NCI-H446 treated with DMSO at 0.1 percent for 48 hours (cell line): ENCODE results near the gene ARHGAP29.

Experiments
- DNase-seq: peaks from one replicate; lab custom pipeline; 2025; lab: John Stamatoyannopoulos, UW

Gene ARHGAP29

DNA sequence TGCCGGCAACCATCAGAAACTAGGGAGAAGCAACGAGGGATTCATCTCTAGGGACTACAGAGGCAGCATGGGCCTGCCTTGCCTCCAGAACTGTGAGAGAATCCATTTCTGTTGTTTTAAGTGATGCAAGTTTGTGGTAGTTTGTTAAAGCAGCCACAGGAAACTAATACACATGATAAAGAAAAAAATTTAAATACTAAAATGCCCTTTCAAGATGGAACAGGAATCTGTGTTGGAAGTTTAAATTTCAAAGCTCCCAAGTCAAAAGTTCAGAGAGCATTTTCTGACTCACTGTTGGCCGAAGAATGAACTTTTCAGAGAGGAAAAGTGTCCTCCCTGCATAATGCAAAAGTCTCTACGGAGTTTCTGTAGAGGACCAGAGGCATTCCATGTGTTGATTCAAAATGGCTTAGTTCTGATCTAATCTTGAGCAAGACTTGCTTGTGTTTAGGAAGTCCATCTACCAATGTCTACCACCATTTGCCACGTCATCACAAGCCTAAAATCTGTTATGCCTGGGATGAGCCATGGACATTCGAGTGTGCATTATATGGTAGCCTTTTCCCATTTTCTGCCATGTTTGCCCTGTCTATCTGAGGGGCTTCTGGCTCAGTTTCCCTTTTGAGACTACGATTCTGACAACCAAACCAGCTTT lies 22.4 kb upstream of the ARHGAP29 start:
- no peak for DNase-seq

DNA sequence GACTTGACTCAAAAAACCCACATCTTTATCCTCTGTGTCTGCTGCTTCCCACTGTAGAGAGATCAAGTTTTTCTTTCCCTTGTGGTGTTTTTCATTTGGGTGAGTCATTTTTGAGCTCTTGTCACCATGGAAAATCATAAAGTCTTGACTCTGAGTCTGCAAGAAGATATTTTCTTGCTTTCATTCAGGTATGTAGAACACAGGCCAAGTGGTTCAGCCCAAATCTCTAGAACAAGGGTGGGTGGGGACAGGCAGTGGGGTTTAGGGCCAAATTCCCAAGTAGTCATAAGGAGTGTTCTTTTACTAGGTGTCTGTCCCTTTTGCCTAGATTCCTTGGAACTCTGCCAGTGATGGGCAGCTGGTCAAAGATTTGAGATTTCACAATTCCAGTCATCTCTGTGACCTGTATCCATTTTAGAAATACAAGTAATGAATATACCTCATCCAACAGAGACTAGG lies 21.5 kb upstream of the ARHGAP29 start:
- DNase-seq = no peak

DNA sequence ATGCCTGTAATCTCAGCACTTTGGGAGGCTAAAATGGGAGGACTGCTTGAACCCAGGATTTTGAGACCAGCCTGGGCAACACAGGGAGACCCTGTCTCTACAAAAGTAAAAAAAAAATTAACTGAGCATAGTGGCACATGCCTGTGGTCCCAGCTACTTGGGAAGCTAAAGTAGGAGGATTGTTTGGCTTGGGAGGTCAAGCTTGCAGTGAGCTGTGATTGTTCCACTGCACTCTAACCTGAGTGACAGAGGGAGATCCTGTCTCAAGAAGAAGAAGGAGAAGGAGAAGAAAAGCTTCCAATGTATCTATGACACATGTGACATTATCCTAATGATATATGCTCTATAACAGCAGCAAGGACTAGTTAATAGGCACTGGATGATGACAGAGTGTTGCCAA lies 20.1 kb upstream of the ARHGAP29 start:
- no peak for DNase-seq

DNA sequence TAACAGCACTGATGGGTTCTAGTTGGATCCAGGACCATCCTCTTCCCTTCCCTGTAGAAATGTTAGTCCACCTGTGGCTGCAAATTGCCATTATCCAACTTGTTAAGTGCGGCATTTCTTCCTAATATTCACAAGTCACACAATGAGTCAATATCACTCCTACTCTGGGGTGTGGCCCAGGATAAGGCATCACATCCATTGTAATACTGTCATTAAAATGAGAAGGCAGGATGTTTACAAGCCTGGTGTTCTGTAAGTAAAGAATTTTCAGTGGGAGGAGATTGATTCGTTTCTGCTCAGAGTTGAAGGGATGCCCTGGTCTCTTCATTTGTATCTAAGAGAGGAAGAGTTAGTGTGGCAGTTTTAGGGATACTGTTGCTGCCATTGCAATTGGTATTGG lies 18.1 kb upstream of the ARHGAP29 start:
- DNase-seq = no peak

DNA sequence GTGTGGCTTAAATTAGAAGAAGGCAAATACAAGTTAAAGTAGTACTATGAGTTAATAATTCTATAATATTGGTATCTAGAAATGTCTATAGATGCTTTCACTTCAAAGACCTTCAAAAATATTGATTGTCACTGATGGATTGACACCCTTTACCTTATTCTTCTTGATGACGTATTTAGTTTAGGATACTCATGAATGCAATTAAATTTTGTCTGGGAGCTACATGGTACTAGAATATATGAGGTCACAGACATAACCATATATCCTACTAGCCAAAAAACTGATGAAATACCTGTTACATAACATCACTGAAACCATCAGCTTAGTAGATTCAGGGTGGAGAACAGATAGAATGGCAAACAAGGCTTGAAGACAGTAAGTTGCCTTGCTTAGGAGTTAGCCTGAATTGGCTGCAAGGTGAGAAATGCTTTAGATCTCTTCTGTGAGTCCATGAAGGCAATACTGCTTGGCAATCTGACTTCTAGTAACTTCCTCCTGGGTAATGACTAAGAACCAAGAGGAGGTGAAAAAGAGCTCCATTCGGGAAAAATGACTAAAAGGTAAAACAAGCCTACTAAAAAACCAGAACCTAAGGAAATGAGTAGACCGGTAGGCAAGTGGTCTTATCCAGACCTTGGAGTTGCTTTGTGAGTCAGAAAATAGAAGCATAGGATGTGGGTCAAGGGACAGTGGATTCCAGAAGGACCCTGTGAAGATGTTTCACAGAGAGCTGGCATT lies 16.9 kb upstream of the ARHGAP29 start:
- no peak for DNase-seq

DNA sequence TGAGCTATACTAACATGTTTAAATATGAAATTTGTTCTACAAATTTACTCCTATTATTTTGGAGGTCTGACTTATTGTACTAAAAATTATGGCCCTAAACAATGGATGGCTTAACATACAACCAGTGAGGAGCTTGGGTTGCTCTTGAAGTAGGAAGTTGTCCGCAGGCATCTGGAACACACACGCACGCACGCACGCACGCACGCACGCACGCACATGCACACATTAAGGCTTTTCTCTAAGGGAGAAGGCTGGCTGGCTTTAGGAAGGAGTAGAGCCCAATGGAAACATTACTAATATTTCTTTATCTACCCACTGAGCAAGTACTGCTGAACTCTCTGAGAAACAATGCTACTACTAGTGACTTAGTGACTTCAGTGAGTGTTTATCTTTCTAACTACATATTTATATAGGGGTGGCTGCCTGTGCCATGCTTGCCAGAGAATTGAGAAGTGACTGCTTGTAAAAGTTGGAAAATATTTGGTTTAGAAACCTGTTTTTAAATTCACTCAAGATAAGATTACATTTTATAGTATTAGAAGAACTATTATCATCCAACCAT lies 16.2 kb upstream of the ARHGAP29 start:
- DNase-seq = no peak

DNA sequence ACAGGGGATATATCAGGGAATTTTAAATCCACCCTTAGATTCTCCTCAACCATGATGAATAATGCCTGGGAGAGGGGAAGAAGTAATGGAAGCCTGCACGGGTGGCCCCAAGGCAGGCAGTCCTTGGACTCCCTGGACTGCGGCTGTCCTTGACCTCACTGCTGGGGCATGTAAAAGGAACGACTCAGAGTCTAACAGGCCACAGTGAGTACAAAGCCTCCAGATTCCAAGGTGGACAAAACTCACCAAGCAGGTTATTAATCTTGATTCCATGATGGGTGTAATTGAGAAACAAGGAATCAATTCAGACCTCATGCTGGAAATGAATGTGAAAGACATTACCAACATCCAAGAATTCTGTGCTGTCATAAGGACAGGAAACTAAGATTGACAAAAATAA lies 13.0 kb upstream of the ARHGAP29 start:
- no peak for DNase-seq

DNA sequence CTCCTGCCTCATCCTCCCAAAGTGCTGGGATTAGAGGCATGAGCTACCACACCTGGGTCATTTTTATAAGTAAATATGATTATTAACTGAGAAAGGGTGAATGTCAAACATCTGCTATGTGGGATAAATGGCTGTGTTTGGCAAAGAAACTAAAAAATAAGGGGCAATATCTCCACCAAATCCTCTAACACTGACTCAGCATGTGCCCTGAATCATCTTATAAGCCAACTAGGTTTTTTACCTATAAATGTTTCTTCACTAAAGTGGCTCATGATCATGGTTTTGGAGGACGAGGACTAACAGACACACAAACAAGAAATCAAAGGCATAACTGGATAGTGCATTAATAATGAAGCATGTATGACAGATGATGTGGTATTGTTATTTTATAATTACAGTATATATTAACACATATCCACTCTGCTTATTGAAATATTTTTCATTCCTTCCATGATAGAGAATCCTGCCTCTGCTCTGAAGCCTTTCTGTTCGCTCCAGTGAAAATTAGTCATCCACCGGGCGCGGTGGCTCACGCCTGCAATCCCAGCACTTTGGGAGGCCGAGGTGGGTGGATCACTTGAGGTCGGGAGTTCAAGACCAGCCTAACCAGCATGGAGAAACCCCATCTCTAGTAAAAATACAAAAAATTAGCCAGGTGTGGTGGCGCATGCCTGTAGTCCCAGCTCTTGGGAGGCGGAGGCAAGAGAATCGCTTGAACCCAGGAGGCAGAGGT lies 11.7 kb upstream of the ARHGAP29 start:
- no peak for DNase-seq

DNA sequence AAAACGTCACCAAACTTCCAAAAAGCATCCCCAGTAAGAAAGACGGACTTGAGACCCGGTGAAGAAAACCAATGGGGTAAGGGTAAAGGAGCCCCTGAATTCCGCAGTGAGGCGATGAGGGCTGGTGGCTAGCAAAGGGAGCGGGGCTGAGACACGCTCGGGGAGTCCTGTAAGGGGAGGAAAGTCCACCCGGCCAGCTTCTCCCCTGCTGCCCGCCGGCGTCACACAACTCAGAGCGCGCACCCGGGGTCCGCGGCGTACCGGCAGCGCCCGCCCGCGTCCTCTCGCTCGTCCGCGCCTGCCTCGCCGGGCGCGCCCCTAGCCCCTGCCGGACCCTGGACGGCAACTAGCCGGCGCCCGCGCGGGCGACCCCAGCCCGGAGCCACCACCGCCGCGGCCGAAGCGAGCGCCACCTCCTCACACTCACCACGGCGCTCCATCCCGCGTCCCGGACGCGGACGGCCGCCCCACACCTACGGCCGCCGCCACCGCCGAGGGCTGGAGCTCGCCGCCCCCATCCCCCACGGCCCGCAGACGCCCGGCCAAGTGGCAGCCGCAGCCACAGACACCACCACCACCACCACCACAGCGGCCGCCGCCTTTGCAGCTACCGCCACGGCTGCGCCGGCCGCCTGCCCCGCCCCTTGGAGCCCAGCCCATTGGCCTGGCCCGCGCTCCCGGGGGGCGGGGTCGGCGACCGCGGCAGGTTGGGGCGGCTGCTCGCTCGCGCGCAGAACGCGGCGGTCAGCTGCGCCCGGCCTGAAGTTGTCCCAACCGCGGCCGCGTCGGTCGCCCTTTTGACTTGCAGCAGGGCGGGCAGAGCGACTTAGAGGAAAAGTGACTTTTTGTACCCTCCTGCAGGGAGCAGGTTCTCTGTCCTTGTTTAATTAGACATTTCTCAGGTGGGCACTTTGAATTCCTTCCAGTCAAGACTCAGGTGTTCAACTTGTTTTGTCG lies 10.0 kb upstream of the ARHGAP29 start:
- no peak for DNase-seq

DNA sequence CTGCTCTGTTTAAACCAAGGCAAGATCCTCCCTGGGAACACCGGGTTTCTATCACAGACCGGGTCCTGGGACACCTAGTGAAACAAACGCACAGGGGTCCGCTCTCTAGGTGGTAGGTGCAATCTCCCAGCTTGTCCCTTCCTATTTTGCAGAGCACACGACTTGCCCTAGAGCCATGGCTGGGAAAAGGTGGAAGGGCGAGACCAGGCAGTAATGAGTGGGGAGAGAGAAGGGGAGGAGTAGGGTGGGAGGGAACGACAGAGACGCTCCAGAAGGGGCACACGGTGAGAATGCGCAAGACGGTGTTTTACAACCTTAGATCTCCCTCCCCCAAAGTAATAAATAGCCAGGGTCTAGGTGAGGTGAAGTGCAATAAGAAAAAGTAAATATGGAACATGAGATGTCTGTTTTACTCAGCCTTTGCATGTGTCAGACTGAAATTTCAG lies 9.3 kb upstream of the ARHGAP29 start:
- no peak for DNase-seq

DNA sequence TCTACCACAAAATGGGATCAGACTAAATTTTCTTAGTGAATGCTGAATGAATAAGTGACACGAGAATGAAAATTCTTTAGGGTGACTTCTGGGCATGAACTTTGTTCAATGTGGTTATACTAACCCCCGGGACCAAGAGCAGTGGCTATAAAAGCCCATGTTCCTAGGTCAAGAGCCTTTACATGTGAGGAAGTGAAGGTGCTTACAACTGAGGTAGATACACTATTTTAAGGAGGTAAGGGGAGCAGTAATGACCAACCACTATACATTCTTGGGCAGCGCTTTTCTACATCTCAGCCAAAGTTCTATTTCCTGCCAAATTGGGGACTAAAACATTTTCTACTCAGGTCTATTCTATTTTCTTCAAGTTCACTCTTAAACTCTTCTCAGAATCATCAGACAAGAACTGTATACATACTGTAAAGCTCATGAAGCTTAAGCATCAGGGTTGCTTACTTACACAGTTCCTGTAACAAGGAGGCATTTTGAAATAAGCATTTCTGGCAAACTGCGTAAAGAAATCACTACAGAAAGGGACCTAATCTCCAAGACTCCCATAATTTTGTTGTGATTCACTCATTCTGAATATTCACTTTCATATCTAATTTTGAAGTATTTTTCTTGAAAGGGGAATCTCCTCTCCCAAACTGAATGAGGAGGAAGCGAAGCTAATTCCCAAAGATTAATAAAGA lies 8.5 kb upstream of the ARHGAP29 start:
- DNase-seq = no peak

DNA sequence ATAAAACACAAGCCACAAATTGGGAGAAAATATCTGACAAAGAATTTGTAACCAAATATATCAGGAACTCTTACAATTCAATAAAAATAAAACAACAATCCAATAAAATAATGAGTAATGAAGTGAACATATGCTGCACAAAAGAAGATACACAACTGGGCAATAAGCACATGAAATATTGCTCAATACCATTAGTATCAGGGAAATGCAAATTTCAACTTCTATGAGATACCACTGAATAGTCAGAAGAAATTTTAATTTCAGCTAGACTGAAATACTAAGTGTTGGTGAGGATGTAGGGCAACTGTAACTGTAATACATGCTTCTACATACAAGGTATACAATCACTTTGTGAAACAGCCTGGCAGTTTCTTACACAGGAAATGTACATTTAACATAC lies 7.4 kb upstream of the ARHGAP29 start:
- no peak for DNase-seq

DNA sequence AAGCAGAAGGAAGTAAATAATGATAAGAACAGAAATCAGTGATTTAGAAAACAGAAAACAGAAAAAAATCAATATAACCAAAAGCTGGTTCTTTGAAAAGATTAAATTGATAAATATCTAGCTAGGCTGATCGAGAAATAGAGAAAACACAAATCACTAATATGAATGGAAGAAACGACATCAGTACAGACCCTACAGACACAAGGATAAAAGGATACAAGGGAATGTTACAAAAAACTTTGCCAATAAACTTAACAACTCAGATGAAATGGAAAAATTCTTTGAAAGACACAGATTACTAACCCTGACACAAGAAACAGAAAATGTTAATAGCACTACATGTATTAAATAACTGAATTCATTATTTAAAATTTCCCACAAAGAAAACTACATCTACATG lies 6.3 kb upstream of the ARHGAP29 start:
- no peak for DNase-seq

DNA sequence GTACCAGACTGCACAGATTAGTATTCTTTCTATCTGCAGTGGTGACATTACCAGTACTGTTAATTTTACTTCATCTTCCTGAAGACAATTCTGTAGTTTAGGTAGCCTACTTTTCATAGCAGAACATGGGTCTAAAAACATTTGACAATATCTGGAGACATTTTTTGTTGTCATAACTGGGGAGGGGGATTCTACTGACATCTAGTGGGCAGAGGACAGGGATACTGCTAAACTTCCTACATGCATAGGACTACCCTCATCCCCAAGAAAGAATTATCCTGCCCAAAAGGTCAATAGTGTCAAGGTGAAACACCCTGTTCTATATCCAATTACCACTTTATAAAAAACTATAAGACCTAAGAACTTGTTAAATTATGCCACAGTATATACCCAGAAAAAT lies 3.4 kb upstream of the ARHGAP29 start:
- DNase-seq = no peak

DNA sequence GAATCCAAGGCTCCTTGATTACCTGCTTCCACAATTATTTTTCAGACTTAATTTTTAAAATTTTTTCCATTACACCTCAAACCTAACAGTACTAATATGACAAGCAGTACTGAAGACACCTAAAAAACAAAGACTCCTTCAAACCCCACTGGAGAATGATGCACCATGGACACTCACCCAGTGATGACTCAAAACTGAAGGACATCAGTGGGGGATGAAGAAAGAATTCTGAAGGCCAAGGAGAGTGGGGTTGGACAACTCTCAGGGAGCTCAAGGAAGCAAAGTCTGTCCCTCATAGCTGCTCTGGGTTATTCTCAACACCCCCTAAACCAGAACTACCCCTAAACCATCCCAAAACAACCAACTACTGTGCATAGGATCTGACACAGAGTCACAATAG lies 2.4 kb upstream of the ARHGAP29 start:
- no peak for DNase-seq

DNA sequence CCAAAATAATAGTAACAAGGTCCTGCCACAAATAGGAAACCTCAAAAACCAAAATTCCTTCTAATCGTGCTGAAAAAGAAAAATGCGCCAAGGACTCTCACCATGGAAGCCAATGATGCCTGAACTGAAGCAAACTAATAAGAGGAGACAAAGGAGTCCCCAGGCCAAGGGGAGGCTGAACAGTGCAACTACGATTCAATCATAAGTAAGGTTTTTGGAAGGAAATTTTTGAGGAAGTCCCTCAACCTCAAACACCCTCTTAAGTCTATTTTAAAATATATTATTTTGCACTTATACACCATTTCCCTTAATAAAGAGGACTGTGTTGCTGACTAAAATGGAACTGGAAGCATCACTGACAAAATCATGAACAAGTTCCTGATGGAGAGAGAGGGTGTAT lies 1.7 kb upstream of the ARHGAP29 start:
- DNase-seq = no peak

DNA sequence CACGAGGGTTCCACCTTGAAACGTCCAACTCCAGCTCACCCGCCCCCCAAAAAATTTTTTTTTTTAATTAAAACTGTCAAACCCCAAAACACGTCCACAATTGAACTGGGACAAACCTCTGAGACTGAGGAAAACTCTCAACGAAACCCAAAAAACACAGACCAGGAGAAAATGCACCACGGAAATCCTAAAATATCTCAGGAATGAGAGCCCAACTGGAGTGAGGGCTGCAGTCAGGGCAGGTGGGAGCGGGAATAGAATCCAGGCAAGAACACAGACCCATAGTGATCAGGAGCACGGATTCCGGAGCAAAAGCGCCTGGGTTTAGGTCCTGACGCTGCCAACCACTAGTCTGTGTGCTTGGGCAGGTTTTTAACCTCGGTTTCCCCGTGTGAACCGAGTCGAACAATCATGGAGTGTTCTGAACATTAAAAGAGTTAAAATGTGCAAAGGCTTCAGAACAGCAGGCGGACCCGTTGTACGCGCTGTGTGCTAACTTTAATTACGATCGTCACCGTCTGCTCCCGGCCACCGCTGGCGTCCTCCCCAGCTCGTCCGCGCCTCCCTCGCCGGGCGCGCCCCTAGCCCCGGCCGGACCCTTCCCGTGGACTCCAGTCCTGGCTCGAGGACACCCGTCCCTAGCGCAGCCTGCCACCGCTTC lies 624 bp downstream of the ARHGAP29 start:
- DNase-seq = no peak

DNA sequence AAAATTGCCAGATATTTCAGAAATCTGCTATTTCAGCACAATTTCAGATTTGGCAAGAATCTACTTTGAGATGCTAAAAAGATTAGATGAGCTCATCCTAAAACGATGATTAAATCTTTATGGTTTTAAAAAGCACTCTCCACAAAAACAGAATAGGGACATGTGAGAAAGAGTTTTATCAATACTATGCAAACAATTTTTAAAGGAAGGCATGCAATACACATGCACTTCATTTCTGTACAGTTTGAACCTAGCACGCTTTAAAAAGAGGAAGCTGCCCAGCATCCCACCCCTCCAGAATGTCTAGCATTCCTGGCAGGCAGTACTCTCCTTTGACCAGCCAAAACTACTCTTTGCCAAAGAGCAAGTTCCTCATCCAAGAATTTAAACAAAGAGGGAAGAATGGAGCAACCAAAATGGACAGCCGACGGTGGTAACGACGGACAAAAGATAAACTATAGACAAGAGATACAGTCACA lies 1.3 kb downstream of the ARHGAP29 start:
- DNase-seq = no peak

DNA sequence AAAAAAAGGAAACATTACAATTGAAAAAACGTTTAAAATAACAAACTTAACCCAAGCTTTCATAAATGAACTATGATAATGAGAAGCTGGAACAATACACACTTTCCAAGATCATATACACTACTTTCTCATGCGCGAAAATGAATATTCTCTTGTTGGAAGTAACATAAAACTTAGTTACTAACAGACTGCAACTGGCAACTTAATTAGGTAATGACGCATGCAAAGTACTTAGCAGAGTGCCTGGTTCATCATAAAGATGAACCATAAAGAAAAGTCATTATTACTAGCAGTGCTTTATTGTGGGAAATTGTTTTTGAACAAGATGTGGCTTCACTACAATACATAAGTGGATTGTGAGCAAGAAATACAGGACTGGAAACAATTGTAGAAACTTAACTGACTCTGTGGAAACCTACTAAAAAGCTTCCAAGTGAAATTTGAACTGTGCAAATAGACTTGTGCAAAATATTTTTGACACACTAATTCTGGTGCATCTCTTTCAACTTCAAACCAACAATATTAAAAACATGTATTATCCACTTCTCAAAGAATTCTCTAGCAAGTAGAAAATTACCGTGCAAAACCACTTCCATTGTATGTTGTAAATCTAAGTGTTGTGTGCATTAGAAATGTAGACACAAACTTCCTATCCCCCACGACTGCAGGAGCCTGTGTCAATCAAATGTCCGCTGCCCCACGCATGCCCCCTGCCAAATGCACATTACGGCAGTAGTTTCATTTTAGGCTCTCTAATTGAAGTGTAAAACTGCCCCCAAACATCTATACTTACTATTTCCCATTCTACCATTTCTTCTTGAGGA lies 2.0 kb downstream of the ARHGAP29 start:
- no peak for DNase-seq
